ENCODE data around the gene CD320. TPM values are rescaled to one million over a fixed set of nuclear protein-coding genes. Genes with fewer than 3 reads are reported as not detected.
"Not testable (repeated sequence)": the region's sequence is repeated elsewhere in the genome, so short reads cannot be mapped to it uniquely, and the experiment has no call there.

CD320 gene
- total RNA-seq, result 10 to 100 TPM; 93.6 to 98.8 TPM

- CTCF ChIA-PET, result interaction anchor here (1.4 kb wide), 1 partner anchor 45 kb away, joined by 5 read pairs; no protein-coding TSS in a partner anchor
Measured at GRCh38 chr19:8307965-8308866, at the start of gene CD320. CD320 (minus strand) TSS chr19:8308358; CDS start chr19:8308290, 68 bp downstream.

GRCh38 chr19:8357007-8357521 is 48.9 kb upstream of the CD320 start:
- ChIA-PET POLR2A (interaction anchor here (0.5 kb wide), 1 partner anchor 1820 kb away, joined by 4 read pairs; no protein-coding TSS in a partner anchor), CTCF (interaction anchor here (0.6 to 0.8 kb wide), 4 partner anchors 16 to 309 kb away, joined by 3 to 4 read pairs (median 4); no protein-coding TSS in a partner anchor)

More at GRCh38 chr19:8307965-8308866, at the start of gene CD320:
- POLR2A ChIA-PET, result interaction anchor here (1.9 kb wide), 1 partner anchor 13 kb away, joined by 7 read pairs; the partner anchor contains the start of genes NDUFA7 and RPS28

GRCh38 chr19:8355631-8356402 is 47.7 kb upstream of the CD320 start:
- CTCF ChIA-PET, result no interaction called here

GRCh38 chr19:8352845-8353244 is 44.7 kb upstream of the CD320 start:
- POLR2A ChIA-PET, result not testable (repeated sequence)
- CTCF ChIA-PET, result interaction anchor here (0.5 to 2.4 kb wide), 17 partner anchors 9 to 527 kb away, joined by 3 to 21 read pairs (median 5); partner anchors contain the start of genes ANGPTL4, KANK3 and MARCHF2

More at GRCh38 chr19:8355631-8356402, 47.7 kb upstream of the CD320 start:
- POLR2A ChIA-PET, result no interaction called here

- ChIA-PET POLR2A (no interaction called here), CTCF (interaction anchor here (0.6 to 2.2 kb wide), 8 partner anchors 11 to 287 kb away, joined by 3 to 21 read pairs (median 4); partner anchors contain the start of gene MARCHF2)
Measured at GRCh38 chr19:8352134-8352827, 44.1 kb upstream of the CD320 start.

- POLR2A ChIA-PET, CTCF ChIA-PET: not testable (repeated sequence)
Measured at GRCh38 chr19:8349629-8350372, 41.6 kb upstream of the CD320 start.

- ChIA-PET CTCF (interaction anchor here (0.6 to 2.9 kb wide), 3 partner anchors 10 to 220 kb away, joined by 3 to 19 read pairs (median 3); no protein-coding TSS in a partner anchor), POLR2A (interaction anchor here (1.5 kb wide), 1 partner anchor 47 kb away, joined by 4 read pairs; the partner anchor contains the start of gene RAB11B)
Measured at GRCh38 chr19:8343483-8343844, 35.3 kb upstream of the CD320 start.

GRCh38 chr19:8342684-8343482 is 34.7 kb upstream of the CD320 start, which contains the start of gene KANK3:
KANK3 (minus strand) TSS chr19:8343262; CDS start chr19:8337828, 5,434 bp downstream.
- POLR2A ChIA-PET, result interaction anchor here (0.5 to 0.6 kb wide), 3 partner anchors 20 to 61 kb away, joined by 4 to 6 read pairs (median 6); no protein-coding TSS in a partner anchor
- CTCF ChIA-PET, result interaction anchor here (0.6 to 2.9 kb wide), 4 partner anchors 11 to 220 kb away, joined by 3 to 19 read pairs (median 3); no protein-coding TSS in a partner anchor

GRCh38 chr19:8342316-8342683 is 34.1 kb upstream of the CD320 start:
- ChIA-PET CTCF (interaction anchor here (0.8 to 2.9 kb wide), 3 partner anchors 12 to 164 kb away, joined by 3 to 19 read pairs (median 3); partner anchors contain the start of gene RPS28), POLR2A (interaction anchor here (0.5 kb wide), 1 partner anchor 20 kb away, joined by 6 read pairs; no protein-coding TSS in a partner anchor)

- CTCF ChIA-PET, result interaction anchor here (0.7 to 1.2 kb wide), 4 partner anchors 11 to 165 kb away, joined by 3 to 4 read pairs (median 3); partner anchors contain the start of gene RPS28
- POLR2A ChIA-PET, result interaction anchor here (0.8 kb wide), 1 partner anchor 21 kb away, joined by 3 read pairs; the partner anchor contains the start of genes NDUFA7 and RPS28
Measured at GRCh38 chr19:8341504-8341903, 33.3 kb upstream of the CD320 start.

GRCh38 chr19:8340341-8341096 is 32.4 kb upstream of the CD320 start:
- CTCF ChIA-PET, result interaction anchor here (0.7 to 1.0 kb wide), 3 partner anchors 9 to 21 kb away, joined by 3 to 4 read pairs (median 4); no protein-coding TSS in a partner anchor
- POLR2A ChIA-PET, result interaction anchor here (0.5 to 0.8 kb wide), 2 partner anchors 20 to 1849 kb away, joined by 3 to 5 read pairs; partner anchors contain the start of genes NDUFA7 and RPS28

- CTCF ChIA-PET, result no interaction called here
- POLR2A ChIA-PET, result no interaction called here
Measured at GRCh38 chr19:8338835-8339234, 30.7 kb upstream of the CD320 start.

- CTCF ChIA-PET, result interaction anchor here (1.5 kb wide), 1 partner anchor 16 kb away, joined by 4 read pairs; no protein-coding TSS in a partner anchor
Measured at GRCh38 chr19:8337728-8338127, 29.6 kb upstream of the CD320 start.

GRCh38 chr19:8336660-8337059 is 28.5 kb upstream of the CD320 start:
- CTCF ChIA-PET, result interaction anchor here (0.6 to 1.5 kb wide), 3 partner anchors 17 to 244 kb away, joined by 3 to 4 read pairs (median 3); no protein-coding TSS in a partner anchor
- POLR2A ChIA-PET, result interaction anchor here (0.6 to 1.2 kb wide), 2 partner anchors 13 to 1177 kb away, joined by 3 to 4 read pairs; no protein-coding TSS in a partner anchor

More at GRCh38 chr19:8337728-8338127, 29.6 kb upstream of the CD320 start:
- POLR2A ChIA-PET, result no interaction called here

GRCh38 chr19:8336072-8336569 is 28.0 kb upstream of the CD320 start:
- ChIA-PET CTCF (interaction anchor here (0.5 to 1.5 kb wide), 4 partner anchors 13 to 245 kb away, joined by 3 to 4 read pairs (median 3); no protein-coding TSS in a partner anchor), POLR2A (interaction anchor here (0.6 to 1.2 kb wide), 2 partner anchors 12 to 1176 kb away, joined by 3 to 4 read pairs; no protein-coding TSS in a partner anchor)
